Psoas muscle (tissue), 8 donors: ENCODE results near the gene EXPH5. TPM values are rescaled to one million over a fixed set of nuclear protein-coding genes. Genes with fewer than 3 reads are reported as not detected.

Experiments used
- ATAC-seq, 4 donors: fragments of 200-7000 bp; cut with Tn5 transposase; one replicate each; pipeline ENCODE4 v1.9.1; 2020; ENCODE audit warnings: moderate library complexity in 3 of 4, mild to moderate bottlenecking in 2 of 4
- DNase-seq, 2 donors: peaks; one replicate each; pipeline ENCODE4 v3.0.0-alpha.2; 2020
- H3K27ac ChIP-seq: fragments of 200-600 bp; one replicate; pipeline ENCODE4 v1.8.0; 2022
- H3K27me3 ChIP-seq, 3 donors: fragments of 200-600 bp in 1 of 3; one replicate each; pipeline versions ENCODE4 v1.6.1 to v1.8.0; 2013 to 2022; ENCODE audit warnings: low read length in 2 of 3, mild to moderate bottlenecking in 2 of 3, moderate library complexity in 1 of 3; ENCODE audit not compliant: insufficient read depth in 3 of 3
- H3K36me3 ChIP-seq, 2 donors: fragments of 200-600 bp in 1 of 2; one replicate each; pipeline versions ENCODE4 v1.6.1 to v1.8.0; 2013 to 2022; ENCODE audit warnings: low read depth in 1 of 2, mild to moderate bottlenecking in 1 of 2, moderate library complexity in 1 of 2; ENCODE audit not compliant: insufficient read depth in 1 of 2
- H3K4me1 ChIP-seq: fragments of 200-600 bp; one replicate; pipeline ENCODE4 v1.8.0; 2022
- H3K4me3 ChIP-seq: fragments of 200-600 bp; one replicate; pipeline ENCODE4 v1.8.0; 2022; ENCODE audit warnings: mild to moderate bottlenecking
- H3K9me3 ChIP-seq: fragments of 200-600 bp; one replicate; pipeline ENCODE4 v1.8.0; 2022
- CTCF ChIP-seq: fragments of 200-600 bp; IDR thresholded peaks from one replicate; pipeline ENCODE4 v1.8.0; 2022; ENCODE audit warnings: antibody characterized with exemption
- WGBS, 3 donors: extraction: QIAGEN DNeasy Blood & Tissue Kit; methylation state at CpG; one replicate each; pipeline versions ENCODE4 v1.1.6 to v1.1.7; 2013; 5-methylcytosine and 5-hydroxymethylcytosine counted together
- intact Hi-C, 2 donors: fragments of 100-400 bp; cut with DNase I; formaldehyde crosslinking; loops; one replicate each; pipeline versions ENCODE4 v1.11.0 to v1.14.2; 2022
- polyA plus RNA-seq, 3 donors: library from polyadenylated mRNA; stranded (reverse); fragments of 200-250 nt; gene quantifications; one replicate each; pipeline ENCODE4 v1.2.3, GENCODE V29; 2013
- total RNA-seq, 4 donors: library from RNA; stranded (reverse); fragmentation: NEBNext Ultra II Directional in 2 of 4; extraction: Animal tissue kit (Norgen Biotek cat#: 25700) in 2 of 4; gene quantifications; one replicate each; pipeline versions ENCODE4 v1.2.1 to v1.2.4, GENCODE V29; 2021 to 2023
- donor health status: healthy with polysubstance abuse.
- donor health status: DM: no; HTN: no; CAD: no; lungs with moderate emphysema.
- donor health status: Bipolar disorder and iron deficiency.
- donor health status: healthy.
- donor health status: DM: yes; HTN: yes; CAD: no.
- donor health status: DM: no; HTN: no; CAD: no.
- donor health status: DM: no; HTN: no; CAD: no.
- donor health status: DM: yes; HTN: yes; CAD: no.

Gene EXPH5
- total and polyA plus RNA-seq, 7 donors: 0.01 to 0.58 (median 0.15) TPM

- no peak for TF ChIP-seq CTCF
- Histone ChIP-seq H3K4me1 (peaks cover 11% of the 10 kb centered on the region), H3K9me3 (no peaks in the 10 kb centered on the region), H3K27ac (peak overlapping the region; percentile 93), H3K36me3 (no peaks in the 10 kb centered on the region), H3K27me3 (no peaks in the 10 kb centered on the region), H3K4me3 (peak overlapping the region; percentile 75)
- WGBS, 3 donors: 1 to 4% (median 2%) methylated on average over 30 of the region's 30 CpGs
- intact Hi-C loops: loop anchor here (2.0 to 10.0 kb wide), 4 partner anchors 31 to 157 kb away; partner anchors contain the start of genes C11orf65 (in 2 of the 2) and EXPH5 (in 1 of the 2)
- peak; percentile 98 to 99 (median 98) for ATAC-seq
- peak; percentile 89 to 94 for DNase-seq
These were observed 96.1 kb downstream of the EXPH5 start for GRCh38 chr11:108497317-108498045.

- Histone ChIP-seq H3K4me3 (peak overlapping the region; percentile 75), H3K9me3 (no peaks in the 10 kb centered on the region), H3K36me3 (no peaks in the 10 kb centered on the region), H3K27me3 (no peaks in the 10 kb centered on the region), H3K4me1 (peaks cover 11% of the 10 kb centered on the region), H3K27ac (peak overlapping the region; percentile 93)
- peak in 1 of 4 donors; percentile 5 for ATAC-seq
- intact Hi-C loops: loop anchor here (2.0 to 10.0 kb wide), 4 partner anchors 30 to 158 kb away; partner anchors contain the start of genes C11orf65 (in 2 of the 2) and EXPH5 (in 1 of the 2)
- 73 to 88% (median 74%) methylated on average over 7 of the region's 7 CpGs for WGBS, 3 donors
- TF ChIP-seq CTCF: no peak
- no peak for DNase-seq
These were observed 96.8 kb downstream of the EXPH5 start for GRCh38 chr11:108496643-108497256.

GRCh38 chr11:108495326-108495725 lies 98.2 kb downstream of the EXPH5 start:
- H3K27ac ChIP-seq: no peak overlapping the region
- intact Hi-C loops: loop anchor here (5.0 to 10.0 kb wide), 3 partner anchors 97 to 159 kb away; partner anchors contain the start of gene EXPH5 (in 1 of the 2)
- DNase-seq (no peak), ATAC-seq (no peak)
- no peaks in the 10 kb centered on the region for H3K27me3 ChIP-seq
- peaks cover 0 to 3% of the 10 kb centered on the region in 2 donors for H3K36me3 ChIP-seq
- H3K4me1 ChIP-seq: peaks cover 11% of the 10 kb centered on the region
- H3K4me3 ChIP-seq: no peak overlapping the region
- WGBS, 3 donors: 97 to 99% (median 97%) methylated on average over 3 of the region's 3 CpGs
- no peak for TF ChIP-seq CTCF
- no peaks in the 10 kb centered on the region for H3K9me3 ChIP-seq

GRCh38 chr11:108494182-108494581 lies 99.4 kb downstream of the EXPH5 start:
- DNase-seq (no peak), ATAC-seq (no peak)
- no peaks in the 10 kb centered on the region for H3K27me3 ChIP-seq
- H3K9me3 ChIP-seq: no peaks in the 10 kb centered on the region
- peaks cover 0 to 15% of the 10 kb centered on the region in 2 donors for H3K36me3 ChIP-seq
- no peak overlapping the region for H3K27ac ChIP-seq
- H3K4me3 ChIP-seq: no peak overlapping the region
- peaks cover 11% of the 10 kb centered on the region for H3K4me1 ChIP-seq
- TF ChIP-seq CTCF: no peak
- WGBS, 3 donors: 37 to 49% (median 41%) methylated on average over 6 of the region's 6 CpGs
- intact Hi-C loops: loop anchor here (10.0 kb wide), 2 partner anchors 151 to 161 kb away; no protein-coding TSS in a partner anchor
